Activated naive CD4-positive, alpha-beta T cell treated with anti-CD3 and anti-CD28 coated beads for 36 hours (primary cell): ENCODE data around the gene DLGAP1. TPM values are rescaled to one million over a fixed set of nuclear protein-coding genes. Genes with fewer than 3 reads are reported as not detected.
"Not testable (repeated sequence)": the region's sequence is repeated elsewhere in the genome, so short reads cannot be mapped to it uniquely, and the experiment has no call there.

ENCODE experiments used
- CTCF ChIA-PET: fragments of 350-600 bp; sonication (Branson Sonifier 250); formaldehyde crosslinking; loops from one replicate; lab custom pipeline; 2021; ENCODE audit warnings: antibody characterized with exemption; lab: Charles Lee
- DNase-seq: peaks from one replicate; pipeline ENCODE4 v3.0.0-alpha.2; 2020
- H3K27ac Mint-ChIP-seq: one replicate; pipeline ENCODE4 v1.8.0; 2021; ENCODE audit warnings: mild to moderate bottlenecking, mixed read lengths
- H3K27me3 Mint-ChIP-seq: one replicate; pipeline ENCODE4 v1.8.0; 2021; ENCODE audit warnings: low read depth, mixed read lengths
- H3K36me3 Mint-ChIP-seq: one replicate; pipeline ENCODE4 v1.8.0; 2021; ENCODE audit warnings: low read depth, mixed read lengths
- H3K4me1 Mint-ChIP-seq: one replicate; pipeline ENCODE4 v1.8.0; 2021; ENCODE audit warnings: low read depth, mixed read lengths
- H3K4me3 Mint-ChIP-seq: one replicate; pipeline ENCODE4 v1.8.0; 2021; ENCODE audit warnings: mild to moderate bottlenecking, moderate library complexity, mixed read lengths
- H3K9me3 Mint-ChIP-seq: one replicate; pipeline ENCODE4 v1.8.0; 2021; ENCODE audit warnings: mixed read lengths
- intact Hi-C: fragments of 100-400 bp; cut with micrococcal nuclease; formaldehyde crosslinking; loops from one replicate; pipeline ENCODE4 v1.15.1; 2023
- total RNA-seq, 2 experiments: library from RNA; stranded (reverse); gene quantifications; one replicate each; pipeline ENCODE4 v1.2.3, GENCODE V29; 2021

Gene DLGAP1
- not detected for total RNA-seq

DNA sequence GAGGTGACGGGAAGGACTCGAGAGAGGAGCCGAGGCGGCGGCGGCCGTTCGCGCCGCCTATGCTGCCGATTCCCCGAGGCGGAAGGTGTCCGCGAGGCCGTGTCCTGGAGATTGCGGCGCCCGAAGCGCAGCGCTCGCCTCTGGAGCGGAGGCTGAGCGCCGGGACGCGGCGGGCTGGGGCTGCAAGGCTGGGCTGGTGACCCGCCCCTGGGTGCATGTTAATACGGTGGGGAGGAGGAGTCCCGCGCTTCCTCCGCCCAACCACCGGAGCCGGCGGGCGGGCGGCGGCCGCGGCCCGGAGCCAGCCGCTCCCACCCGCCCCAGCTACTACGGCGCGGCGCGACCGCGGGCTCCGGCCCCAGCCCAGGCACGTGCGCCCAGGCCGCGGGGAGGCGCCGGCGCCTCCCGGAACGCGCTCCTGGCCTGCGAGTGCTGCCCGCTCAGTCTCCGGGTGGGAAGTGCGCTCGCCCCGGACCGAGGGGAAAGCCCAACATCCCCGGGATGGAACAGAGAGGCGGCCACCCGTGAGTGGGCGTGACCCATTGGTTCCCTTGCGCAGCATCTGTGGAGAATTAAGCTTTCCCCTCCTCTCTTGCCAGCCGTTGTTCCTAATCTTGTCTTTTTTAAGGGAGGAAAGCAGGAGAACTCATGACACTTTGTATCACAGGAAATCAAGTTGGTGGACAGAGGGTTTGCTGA is at the start of gene DLGAP1:
TSS of gene DLGAP1 (minus strand) at position 195 of the 699 bp plus-strand sequence.
- CTCF ChIA-PET: no interaction called here
- Mint-ChIP-seq H3K27ac (no peak within 1 kb of the TSS), H3K36me3 (peaks cover 9% of the 10 kb centered on the region), H3K4me1 (peaks cover 10% of the 10 kb centered on the region), H3K9me3 (peaks cover 3% of the 10 kb centered on the region), H3K4me3 (no peak within 1 kb of the TSS), H3K27me3 (peaks cover 24% of the 10 kb centered on the region)
- intact Hi-C loops: no loop called here
- no peak for DNase-seq

DNA sequence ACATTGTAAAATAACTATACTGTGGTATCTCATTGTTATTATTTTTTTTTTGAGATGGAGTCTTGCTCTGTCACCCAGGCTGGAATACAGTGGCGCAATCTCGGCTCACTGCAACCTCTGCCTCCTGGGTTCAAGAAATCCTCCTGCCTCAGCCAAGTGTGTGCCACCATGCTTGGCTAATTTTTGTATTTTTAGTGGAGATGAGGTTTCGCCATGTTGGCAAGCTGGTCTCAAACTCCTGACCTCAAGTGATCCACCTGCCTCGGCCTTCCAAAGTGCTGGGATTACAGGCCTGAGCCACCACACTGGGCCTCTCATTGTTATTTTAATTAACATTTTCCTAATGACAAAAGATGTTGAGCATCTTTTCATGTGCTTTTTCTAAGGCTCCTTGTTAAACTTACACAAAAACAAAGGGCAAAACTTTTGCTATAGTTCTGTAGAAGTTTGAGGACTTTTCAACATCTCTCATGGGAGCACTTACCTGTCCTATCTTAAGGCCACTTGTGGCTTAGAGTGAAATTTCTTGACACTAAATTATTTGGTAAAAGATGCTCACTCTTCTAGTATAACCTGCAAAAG is 39.7 kb upstream of the DLGAP1 start:
- intact Hi-C loops, H3K27me3 Mint-ChIP-seq: not testable (repeated sequence)

DNA sequence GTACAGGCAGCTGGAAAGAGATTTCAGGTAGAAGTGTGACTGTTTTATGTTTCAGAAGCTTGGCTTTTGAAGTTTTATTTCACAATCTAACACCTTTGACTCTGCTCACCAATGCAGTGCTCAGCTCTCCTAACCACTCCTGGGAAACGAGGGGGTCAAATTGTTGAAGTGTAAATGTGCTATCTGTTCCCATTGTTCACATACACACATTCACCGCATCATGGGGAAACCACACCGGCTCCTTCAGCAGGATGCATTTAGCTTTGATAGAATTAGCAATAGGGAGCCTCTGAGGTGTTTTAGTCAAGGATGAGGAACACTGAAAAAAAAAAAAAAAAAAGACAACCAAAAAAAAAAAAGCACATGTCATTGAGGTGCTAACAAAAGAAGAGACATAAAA is 13.4 kb upstream of the DLGAP1 start:
- H3K9me3 Mint-ChIP-seq: no peaks in the 10 kb centered on the region
- H3K4me3 Mint-ChIP-seq: no peak overlapping the region
- H3K36me3 Mint-ChIP-seq: no peaks in the 10 kb centered on the region
- H3K27ac Mint-ChIP-seq: no peak overlapping the region
- CTCF ChIA-PET: no interaction called here
- intact Hi-C loops: no loop called here
- no peak for DNase-seq
- H3K27me3 Mint-ChIP-seq: no peaks in the 10 kb centered on the region
- H3K4me1 Mint-ChIP-seq: no peaks in the 10 kb centered on the region

More for the DNA sequence above, 39.7 kb upstream of the DLGAP1 start:
- CTCF ChIA-PET, H3K36me3 Mint-ChIP-seq, H3K27ac Mint-ChIP-seq, H3K4me1 Mint-ChIP-seq, H3K4me3 Mint-ChIP-seq, DNase-seq, H3K9me3 Mint-ChIP-seq: not testable (repeated sequence)

DNA sequence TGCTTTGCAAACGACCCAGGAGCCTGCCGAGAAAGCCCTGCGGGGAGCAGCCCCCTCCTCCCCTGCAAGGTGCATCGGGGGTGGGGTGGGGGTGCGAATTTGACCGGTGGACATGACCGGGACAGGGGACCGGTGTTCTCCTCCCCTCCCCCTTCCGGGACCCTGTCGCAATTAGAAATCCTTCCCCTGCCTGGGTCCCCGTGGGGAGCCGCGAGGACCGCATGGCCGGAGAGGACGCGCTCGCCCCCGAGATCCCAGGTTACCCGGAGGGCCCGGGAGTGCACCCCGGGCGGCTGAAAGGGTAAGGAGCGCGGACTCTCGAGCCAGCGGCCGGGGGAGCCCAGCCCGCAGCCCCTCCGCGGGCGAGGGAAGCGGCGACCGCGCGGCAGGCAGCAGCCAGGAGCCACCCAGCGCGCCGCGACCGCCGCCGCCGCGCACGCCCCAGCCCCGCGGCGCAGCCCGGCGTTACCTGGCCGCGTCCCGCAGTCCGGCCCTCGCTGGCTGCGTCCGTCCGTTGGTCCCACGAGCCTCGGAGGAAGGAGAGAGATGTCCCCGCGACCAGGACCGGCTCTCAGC is 482 bp downstream of the DLGAP1 start:
- no peak overlapping the region for H3K4me3 Mint-ChIP-seq
- peaks cover 9% of the 10 kb centered on the region for H3K36me3 Mint-ChIP-seq
- H3K9me3 Mint-ChIP-seq: peaks cover 3% of the 10 kb centered on the region
- peaks cover 10% of the 10 kb centered on the region for H3K4me1 Mint-ChIP-seq
- CTCF ChIA-PET: no interaction called here
- intact Hi-C loops: no loop called here
- peaks cover 29% of the 10 kb centered on the region for H3K27me3 Mint-ChIP-seq
- no peak for DNase-seq
- no peak overlapping the region for H3K27ac Mint-ChIP-seq

- intact Hi-C loops: no loop called here
- peaks cover 9% of the 10 kb centered on the region for H3K36me3 Mint-ChIP-seq
- H3K27ac Mint-ChIP-seq: no peak overlapping the region
- peaks cover 10% of the 10 kb centered on the region for H3K4me1 Mint-ChIP-seq
- peaks cover 31% of the 10 kb centered on the region for H3K27me3 Mint-ChIP-seq
- peaks cover 3% of the 10 kb centered on the region for H3K9me3 Mint-ChIP-seq
- DNase-seq: no peak
- CTCF ChIA-PET: no interaction called here
- H3K4me3 Mint-ChIP-seq: no peak overlapping the region
Measured at GRCh38 chr18:4453874-4454536, 1.1 kb downstream of the DLGAP1 start.

- Mint-ChIP-seq H3K4me1 (peaks cover 10% of the 10 kb centered on the region), H3K27me3 (peaks cover 31% of the 10 kb centered on the region), H3K36me3 (peaks cover 9% of the 10 kb centered on the region), H3K9me3 (no peaks in the 10 kb centered on the region), H3K27ac (no peak overlapping the region), H3K4me3 (no peak overlapping the region)
- intact Hi-C loops: no loop called here
- no peak for DNase-seq
- CTCF ChIA-PET: no interaction called here
Measured at GRCh38 chr18:4453567-4453873, 1.6 kb downstream of the DLGAP1 start.

- H3K9me3 Mint-ChIP-seq: no peaks in the 10 kb centered on the region
- no peak overlapping the region for H3K27ac Mint-ChIP-seq
- DNase-seq: no peak
- H3K4me3 Mint-ChIP-seq: no peak overlapping the region
- H3K27me3 Mint-ChIP-seq: peaks cover 24% of the 10 kb centered on the region
- H3K36me3 Mint-ChIP-seq: peaks cover 2% of the 10 kb centered on the region
- CTCF ChIA-PET: no interaction called here
- intact Hi-C loops: no loop called here
- peaks cover 4% of the 10 kb centered on the region for H3K4me1 Mint-ChIP-seq
Measured at GRCh38 chr18:4450065-4450658, 4.9 kb downstream of the DLGAP1 start.

DNA sequence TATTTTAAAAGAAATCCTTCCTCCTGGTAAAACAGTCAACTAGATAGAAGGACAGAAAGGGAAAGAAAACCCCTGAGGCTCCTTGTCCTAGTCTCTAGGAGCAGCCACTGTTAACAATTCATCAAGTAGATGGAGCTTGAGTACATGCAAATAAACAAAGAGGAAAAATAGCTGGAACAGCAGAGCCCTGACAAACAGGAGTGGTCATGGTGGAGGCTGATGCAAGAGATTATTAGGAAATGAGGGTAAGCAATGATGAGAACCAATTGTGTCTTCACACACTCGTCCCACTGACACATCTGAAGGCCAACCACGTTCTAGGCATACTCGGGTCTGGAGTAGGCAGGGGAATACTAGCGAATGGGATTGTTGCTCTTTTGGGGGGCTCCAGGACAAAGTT is 9.2 kb downstream of the DLGAP1 start:
- Mint-ChIP-seq H3K4me3 (no peak overlapping the region), H3K4me1 (no peaks in the 10 kb centered on the region), H3K27ac (no peak overlapping the region), H3K9me3 (no peaks in the 10 kb centered on the region), H3K27me3 (peaks cover 7% of the 10 kb centered on the region), H3K36me3 (no peaks in the 10 kb centered on the region)
- CTCF ChIA-PET: no interaction called here
- no peak for DNase-seq
- intact Hi-C loops: no loop called here

DNA sequence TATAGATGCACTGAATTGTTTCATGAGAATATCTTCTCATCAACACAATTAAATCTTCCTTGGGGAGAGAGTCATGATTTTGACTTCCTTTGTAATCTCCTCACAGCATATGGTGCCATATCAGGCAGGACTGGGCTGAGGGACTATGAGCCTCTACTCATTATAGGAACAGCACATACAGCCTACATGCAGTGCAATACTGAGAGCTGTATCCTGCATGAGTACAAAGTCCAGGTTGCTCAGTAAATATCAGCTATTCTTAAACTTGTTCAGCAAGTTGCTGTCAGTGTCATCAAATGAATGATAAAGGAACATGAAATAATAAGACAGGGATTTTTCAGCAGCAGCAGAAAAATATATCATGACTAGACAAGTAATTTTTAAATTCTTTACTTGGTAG is 10.8 kb downstream of the DLGAP1 start:
- Mint-ChIP-seq H3K4me1 (no peaks in the 10 kb centered on the region), H3K27ac (no peak overlapping the region), H3K4me3 (no peak overlapping the region), H3K27me3 (no peaks in the 10 kb centered on the region), H3K36me3 (no peaks in the 10 kb centered on the region), H3K9me3 (no peaks in the 10 kb centered on the region)
- no peak for DNase-seq
- intact Hi-C loops: no loop called here
- CTCF ChIA-PET: no interaction called here

GRCh38 chr18:4441098-4441497 is 14.0 kb downstream of the DLGAP1 start:
- CTCF ChIA-PET: no interaction called here
- Mint-ChIP-seq H3K27ac (no peak overlapping the region), H3K27me3 (no peaks in the 10 kb centered on the region), H3K4me1 (no peaks in the 10 kb centered on the region), H3K4me3 (no peak overlapping the region), H3K9me3 (no peaks in the 10 kb centered on the region), H3K36me3 (no peaks in the 10 kb centered on the region)
- intact Hi-C loops: no loop called here
- no peak for DNase-seq

GRCh38 chr18:4438938-4439337 is 16.2 kb downstream of the DLGAP1 start:
- Mint-ChIP-seq H3K27ac (no peak overlapping the region), H3K4me1 (no peaks in the 10 kb centered on the region), H3K36me3 (no peaks in the 10 kb centered on the region), H3K27me3 (no peaks in the 10 kb centered on the region), H3K4me3 (no peak overlapping the region), H3K9me3 (no peaks in the 10 kb centered on the region)
- no peak for DNase-seq
- intact Hi-C loops: no loop called here
- CTCF ChIA-PET: no interaction called here

DNA sequence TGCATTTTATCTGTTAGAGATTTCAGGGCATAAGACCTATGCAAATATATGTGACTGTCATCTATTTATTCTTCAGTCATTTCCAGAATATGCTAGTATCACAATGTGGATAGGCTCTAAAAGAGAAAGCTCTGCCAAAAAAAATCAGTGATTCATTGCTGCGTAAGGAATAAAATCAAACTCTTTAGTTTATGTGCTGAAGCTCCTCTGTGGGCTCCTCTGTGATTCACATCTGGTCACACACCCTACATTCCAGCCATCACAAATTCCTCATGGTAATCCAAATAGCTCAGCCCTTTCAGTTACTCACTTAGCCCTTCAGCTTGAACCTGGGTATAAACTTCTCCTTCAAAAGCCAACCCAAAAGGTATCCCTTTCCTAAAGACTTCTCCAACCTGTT is 21.4 kb downstream of the DLGAP1 start:
- no peak for DNase-seq
- Mint-ChIP-seq H3K27me3 (no peaks in the 10 kb centered on the region), H3K9me3 (peaks cover 1% of the 10 kb centered on the region), H3K4me1 (no peaks in the 10 kb centered on the region), H3K4me3 (no peak overlapping the region), H3K36me3 (no peaks in the 10 kb centered on the region), H3K27ac (no peak overlapping the region)
- intact Hi-C loops: no loop called here
- CTCF ChIA-PET: no interaction called here
